Dedifferentiated amniotic fluid mesenchymal stem cell (primary cell): ENCODE results near the gene BRME1.
A peak's percentile ranks its signal among the peaks of the same experiment; 100 is the strongest.

Experiments
- DNase-seq: peaks from one replicate; pipeline ENCODE4 v3.0.0-alpha.2; 2016; ENCODE audit errors: extremely low spot score

BRME1 gene

DNA sequence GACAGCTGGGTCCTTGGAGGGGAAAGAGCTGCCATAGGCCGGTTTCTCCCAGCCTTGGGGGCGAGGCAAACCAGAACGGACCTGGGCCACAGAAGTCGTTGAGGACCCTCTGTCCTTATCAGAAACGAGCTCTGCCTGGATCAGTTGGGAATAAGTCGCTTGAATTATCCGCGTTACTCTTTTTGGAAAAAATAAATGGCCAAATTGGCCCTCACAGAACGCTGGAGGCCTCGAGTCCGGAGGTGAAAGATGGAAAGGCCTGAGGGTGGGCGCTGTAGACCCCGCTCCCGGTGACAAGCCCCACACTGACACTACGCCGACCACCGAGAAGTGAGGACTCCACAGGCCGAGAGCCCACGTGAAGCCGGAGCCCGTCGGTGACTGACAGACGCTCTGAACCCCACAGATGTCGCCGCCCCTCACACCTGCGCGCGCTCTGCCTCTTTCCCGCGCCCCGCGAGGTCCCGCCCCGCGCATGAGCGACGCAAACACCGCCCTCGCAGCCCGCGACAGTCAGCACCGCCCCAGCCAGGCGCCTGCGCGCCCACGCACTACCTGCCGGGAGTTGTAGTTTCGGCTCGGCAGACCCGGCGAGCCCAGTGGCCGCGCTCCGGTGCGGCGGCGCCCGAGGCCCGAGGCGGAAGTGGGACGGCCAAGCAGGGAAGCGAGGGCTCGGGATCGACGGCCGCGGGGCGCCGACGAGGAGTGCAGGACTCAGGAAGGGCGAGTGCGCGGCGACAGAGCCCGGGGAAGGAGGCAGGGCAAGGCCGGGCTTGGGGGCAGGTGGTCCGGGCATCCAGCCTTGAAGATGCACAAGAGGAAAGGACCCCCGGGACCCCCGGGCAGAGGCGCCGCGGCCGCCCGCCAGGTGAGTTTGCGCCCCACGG, at the start of gene BRME1, which contains the start of gene CC2D1A:
Gene BRME1 (minus strand): TSS at position 484 of the 887 bp plus-strand sequence. CDS start 1,225 bp downstream, outside the sequence.
Gene CC2D1A (plus strand): TSS at position 568 of the 887 bp plus-strand sequence. CDS start 241 bp downstream, at position 809.
- peak; percentile 77 for DNase-seq

DNA sequence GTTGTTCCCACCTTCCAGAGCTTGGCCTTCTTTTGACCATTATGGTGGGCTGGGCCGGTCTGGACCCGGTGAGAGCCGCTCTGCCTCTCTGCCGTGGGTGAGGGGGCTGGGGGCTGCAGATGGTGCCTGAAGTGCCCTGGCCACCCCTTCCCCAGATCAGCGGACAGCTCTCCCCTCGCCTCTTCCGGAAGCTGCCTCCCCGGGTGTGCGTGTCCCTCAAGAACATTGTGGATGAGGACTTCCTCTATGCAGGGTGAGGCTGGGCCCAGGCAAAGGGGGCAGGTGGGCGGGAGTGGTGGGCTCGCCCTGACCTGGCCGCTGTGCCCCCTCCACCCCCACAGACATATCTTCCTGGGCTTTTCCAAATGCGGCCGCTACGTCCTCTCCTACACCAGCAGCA, 48.3 kb upstream of the BRME1 start:
- DNase-seq, result no peak

DNA sequence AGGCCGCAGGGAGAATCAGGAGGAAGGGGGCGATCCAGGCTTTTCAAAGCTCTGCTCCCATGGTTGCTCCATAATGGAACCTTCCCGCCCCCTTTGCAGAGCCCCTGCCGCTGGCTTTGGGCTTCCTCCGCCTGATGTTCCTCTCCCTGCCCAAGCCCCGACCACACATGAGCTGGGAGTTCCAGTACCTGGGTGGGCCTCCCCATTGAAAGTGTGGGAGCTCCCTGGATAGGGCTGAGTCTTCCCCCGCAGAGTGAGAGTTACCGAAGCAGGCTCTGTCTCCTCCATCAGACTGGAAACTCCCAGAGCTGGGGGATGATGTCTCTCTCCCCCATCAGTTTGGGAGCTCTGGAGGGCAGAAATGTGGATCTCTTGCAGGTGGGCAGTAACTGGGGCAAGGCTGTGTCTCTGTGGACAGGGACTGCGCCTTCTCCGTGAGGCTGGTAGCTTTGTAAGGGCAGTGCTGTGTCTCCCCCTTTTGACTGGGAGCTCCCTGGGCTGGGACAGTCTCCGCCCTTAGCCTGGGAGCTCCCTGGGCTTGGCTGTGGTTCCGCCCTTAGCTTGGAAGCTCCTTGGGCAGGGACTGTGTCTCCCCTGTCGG, 47.1 kb upstream of the BRME1 start:
- DNase-seq, result peak; percentile 36

DNA sequence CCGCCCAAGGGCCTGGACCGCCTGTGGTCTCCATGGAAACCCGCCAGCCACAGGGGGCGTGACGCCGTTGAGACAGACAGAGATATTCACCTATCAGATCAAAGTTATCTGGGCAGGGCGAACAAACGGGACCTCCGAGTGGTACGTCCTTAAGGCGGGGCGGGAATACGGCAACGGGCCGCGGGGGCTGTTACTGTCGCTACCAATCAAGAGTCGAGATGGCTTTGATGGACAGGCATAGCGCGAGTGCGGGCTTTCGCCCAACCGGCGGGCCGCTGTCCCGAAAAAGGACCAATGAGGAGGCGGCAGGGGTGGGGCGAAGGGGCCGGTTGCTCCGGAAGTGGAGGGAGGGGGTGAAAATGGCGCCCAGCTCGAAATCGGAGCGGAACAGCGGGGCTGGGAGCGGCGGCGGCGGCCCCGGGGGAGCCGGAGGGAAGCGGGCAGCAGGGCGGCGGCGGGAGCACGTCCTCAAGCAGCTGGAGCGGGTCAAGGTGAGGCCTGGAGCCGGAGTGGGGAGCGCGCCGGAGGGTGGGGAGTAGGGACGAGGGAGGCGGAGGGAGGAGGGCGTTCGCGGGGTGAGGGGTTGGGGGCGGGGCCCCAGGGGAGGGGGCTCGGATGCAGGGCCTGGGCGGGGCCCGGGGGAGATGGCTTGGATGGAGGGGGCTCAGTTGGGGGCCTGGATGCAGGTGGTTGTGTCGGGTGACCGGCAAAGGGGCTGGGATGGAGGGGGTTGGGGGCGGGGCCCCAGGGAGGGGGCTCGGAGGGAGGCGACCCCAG, 46.4 kb upstream of the BRME1 start, which contains the start of gene DCAF15:
Gene DCAF15 (plus strand): TSS at position 356 of the 777 bp plus-strand sequence. CDS start 4 bp downstream, at position 360.
- DNase-seq, result peak; percentile 100

DNA sequence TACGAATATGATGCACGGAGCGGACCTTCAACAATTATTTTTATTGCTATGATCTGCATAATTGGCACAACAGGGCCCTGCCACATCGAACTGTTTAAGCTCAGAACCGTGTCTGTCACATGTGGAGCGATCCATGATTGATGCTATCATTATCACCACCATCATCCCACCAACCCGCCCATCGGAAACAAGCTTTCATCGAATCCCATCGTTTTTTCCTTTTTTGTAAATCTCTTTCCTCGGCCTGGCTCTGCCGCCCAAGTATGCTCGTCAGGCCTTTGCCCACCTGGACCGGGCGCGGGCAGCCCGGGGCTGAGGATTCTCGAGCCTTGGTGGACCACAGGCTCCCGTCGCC, 45.9 kb upstream of the BRME1 start:
- no peak for DNase-seq

DNA sequence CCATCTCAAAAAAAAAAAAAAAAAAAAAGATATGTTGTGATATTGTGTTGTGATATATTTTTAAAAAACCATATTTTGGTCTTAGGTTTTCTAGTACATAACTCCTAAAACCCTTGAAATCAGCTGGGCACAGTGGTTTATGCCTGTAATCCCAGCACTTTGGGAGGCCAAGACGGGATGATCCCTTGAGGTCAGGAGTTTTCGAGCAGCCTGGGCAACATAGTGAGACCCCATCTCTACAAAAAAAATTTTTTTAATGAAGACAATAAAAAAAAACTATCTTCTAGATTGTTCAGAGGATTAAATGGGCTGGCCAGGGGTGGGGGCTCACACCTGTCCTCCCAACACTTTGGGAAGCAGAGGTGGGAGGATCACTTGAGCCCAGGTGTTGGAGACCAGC, 45.1 kb upstream of the BRME1 start:
- no peak for DNase-seq

DNA sequence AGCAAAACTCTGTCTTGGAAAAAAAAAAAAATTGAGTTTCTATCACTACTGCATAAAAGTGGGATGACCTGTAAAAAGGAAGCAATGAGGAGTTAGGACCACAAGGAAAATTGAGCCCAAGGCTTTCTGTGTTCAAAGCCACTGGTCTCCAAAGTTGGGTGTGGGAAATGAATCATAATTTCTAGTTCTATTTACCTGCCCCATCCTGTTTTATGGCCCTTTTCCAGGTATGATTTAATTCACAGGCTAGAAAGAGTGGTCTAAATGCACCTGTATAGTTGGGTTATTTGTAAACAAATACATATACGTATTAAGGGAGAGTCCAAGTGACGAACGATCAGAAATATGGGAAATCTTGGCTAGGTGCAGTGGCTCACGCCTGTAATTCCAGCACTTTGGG, 40.5 kb upstream of the BRME1 start:
- no peak for DNase-seq

DNA sequence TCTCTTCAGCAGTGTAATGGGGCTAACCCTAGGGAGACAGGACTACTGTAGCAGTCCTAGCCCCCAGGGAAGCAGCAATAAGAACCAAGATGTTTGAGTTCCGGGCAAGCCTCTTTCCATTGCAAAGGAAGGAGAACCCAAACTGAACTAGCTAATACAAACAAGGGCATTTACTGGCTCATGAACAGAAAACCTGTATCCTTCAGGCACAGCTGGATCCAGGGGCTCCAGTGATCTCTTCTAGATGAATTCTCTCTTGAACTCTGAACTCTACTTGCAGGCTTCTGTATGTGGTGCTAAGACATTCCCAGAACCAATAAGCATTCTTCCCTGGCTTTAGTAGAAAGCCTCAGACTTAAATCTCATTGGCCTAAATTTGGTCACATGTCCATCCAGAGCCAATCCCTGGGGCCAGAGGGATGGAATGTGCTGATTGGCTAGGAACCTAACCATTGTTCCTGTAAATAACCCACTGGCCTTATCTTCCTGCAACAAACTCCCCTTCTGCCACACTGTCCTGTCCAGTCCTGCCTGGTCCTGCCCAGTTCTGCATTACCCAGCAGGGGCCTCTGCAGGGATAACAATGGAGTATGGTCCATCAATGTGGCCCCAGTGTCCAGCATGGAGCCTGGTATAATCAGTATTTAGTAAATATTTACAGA, 36.2 kb upstream of the BRME1 start:
- DNase-seq, result no peak

DNA sequence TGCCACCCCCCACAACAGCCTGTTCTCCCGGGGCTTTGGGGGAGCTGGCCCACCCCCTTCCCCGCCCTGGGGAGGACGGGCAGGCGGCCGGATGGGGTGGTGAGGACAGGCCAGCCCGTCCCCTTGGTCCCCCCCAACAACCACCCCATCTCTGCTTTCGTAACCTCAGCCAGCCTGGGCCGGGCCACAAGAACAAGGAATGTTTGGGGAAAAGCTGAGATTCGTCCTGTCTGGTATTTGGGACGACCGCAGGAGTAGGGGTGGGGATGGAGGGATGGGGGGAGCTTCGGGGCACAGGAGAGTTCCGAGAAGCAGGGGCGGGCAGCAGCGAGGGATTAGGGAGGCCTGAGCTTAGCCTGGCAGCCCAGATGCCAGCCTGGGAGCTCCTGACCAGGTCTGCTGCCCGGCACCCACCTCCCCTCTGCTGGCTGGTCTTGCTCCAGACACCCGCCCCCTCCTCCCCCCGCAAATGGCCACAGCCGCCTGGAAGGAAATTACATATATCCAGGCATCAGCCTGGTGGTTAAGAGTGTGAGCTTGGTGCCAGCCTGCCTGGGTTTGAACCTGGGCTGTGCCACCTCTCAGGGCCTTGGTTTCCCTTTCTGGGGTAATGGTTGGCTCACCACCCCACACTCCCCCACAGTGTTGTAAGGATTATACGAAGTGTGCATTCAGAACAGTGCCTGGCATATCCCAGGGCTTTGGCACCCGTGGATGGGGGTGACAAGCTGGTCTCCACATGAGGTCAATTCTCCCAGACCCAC, 32.6 kb upstream of the BRME1 start, which contains the start of gene PODNL1:
Gene PODNL1 (minus strand): TSS at position 117 of the 764 bp plus-strand sequence. CDS start 236 bp downstream, outside the sequence.
- peak; percentile 56 for DNase-seq

DNA sequence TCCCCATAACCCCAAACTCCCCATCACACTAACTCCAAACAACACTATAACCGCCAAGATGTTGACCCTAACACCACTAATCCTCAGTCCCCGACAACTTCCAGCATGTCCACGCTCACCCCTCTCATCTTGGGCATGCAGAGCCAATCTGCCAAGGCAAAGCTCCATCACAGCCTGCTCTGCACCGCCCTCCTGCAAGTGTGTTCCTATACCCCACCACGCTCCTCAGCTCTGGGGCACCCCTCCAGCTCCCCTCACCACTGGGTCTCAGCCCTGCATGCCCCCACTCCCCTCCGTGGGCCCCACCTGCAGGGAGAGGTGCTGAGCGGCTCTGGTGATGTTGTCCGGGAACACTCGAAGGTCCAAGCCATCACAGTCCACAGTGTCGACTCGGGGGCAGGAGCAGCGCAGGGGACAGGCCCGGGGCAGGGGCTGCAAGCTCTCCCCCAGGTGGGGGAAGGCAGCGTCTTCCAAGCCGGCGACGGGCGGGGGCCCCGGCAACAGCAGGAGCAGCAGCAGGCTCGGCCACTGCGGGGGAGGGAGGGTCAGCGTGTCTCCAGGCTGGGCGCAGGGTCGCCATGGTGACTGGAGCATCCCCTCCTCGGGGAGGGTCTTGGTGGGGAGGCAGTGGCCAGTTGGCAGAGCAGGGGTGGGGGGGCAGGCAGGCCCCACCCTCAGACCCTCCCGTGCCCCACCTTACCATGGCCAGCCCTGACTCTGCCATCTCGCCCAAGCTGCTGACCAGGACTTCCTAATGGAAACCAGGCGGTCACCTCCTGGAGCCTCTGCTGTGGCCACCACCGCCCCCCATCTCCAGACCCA, 31.8 kb upstream of the BRME1 start:
- no peak for DNase-seq

DNA sequence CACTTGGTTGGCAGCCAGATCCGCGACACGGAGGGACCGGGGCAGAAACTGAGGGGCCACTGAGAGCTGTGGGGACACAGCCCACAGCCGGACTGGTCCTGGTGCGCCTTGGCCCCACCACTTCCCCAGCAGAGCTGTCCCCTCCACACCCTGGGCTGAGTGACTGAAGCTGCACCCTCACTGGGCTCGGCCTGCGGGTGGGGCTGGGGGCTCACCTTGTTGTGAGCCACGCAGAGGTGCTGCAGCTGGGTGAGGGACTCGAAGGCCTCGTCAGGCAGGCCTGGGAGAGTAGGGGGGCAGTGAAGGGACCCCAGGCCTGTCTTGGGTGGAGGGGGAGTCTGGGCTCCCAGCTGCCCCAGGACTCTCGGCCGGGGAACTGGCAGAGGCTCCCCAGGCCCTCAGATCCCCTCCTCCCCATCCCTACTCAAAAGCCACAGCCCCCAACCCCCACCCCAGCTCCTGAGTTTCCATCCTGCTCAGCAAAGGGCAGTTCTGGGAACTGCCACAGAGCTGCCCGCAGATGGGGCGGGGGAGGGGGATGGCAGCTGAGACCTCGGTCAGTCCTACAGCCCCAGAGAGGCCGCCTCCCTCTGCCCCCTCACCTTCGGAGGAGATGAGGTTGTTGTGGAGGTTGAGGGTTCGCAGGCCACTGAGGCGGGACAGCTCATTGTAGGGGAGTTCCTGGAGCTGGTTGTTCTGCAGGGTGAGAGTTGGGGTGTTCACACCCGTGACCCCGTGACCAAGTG, 30.0 kb upstream of the BRME1 start:
- no peak for DNase-seq

DNA sequence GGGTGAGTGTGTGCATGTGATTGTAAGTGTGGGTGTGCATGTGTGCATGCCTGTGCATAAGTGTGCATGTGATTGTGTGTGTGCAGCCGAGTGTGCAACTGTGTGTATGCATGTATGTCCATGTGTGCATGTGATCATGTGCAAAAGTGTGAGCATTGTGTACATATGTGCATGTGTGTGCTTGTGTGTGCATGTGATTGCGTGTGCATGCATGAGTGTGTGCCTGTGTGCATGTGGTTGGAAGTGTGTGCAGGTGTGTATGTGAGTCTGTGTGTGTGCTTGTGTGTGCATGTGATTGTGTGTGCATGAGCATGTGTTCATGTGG, 28.8 kb upstream of the BRME1 start:
- DNase-seq, result no peak

DNA sequence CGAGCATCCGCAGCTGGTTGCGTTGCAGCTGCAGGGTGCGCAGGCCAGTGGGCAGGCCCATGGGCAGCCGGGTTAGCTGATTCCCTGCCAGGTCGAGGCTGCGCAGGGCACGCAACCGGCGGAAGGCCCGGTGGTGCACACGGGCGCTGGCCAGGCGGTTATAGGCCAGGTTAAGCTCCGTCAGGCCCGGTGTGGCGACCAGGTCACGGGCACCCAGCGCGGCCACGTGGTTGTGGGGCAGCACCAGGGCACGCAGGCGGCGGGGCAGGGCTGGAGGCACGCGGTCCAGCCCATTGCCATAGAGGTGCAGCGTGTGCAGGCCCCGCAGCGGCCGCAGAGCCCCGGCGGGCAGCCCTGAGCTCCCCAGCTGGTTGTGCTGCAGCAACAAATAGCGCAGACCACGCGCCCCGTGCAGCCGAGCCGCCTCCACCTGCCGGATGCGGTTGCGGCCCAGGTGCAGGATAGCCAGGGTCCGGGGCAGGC, 27.0 kb upstream of the BRME1 start:
- no peak for DNase-seq

DNA sequence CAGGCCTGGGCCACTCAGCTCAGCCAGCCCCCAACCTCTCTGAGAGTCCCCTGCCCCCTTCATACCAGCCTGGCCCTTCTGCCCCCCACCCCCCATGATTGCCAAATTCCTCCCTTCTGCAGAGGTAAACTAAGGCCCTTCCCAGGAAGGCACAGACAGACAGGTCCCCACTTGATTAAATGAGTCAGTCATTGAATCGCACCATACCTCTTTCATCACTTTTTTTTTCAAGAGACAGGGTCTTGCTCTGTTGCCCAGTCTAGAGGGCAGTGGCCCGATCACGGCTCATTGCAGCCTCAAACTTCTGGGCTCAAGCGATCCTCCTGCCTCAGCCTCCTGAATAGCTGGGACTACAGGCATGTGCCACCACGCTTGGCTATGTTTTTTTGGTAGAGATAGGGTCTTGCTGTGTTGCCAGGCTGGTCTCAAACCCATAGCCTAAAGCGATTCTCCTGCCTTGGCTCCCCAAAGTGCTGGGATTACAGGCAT, 26.3 kb upstream of the BRME1 start:
- no peak for DNase-seq

DNA sequence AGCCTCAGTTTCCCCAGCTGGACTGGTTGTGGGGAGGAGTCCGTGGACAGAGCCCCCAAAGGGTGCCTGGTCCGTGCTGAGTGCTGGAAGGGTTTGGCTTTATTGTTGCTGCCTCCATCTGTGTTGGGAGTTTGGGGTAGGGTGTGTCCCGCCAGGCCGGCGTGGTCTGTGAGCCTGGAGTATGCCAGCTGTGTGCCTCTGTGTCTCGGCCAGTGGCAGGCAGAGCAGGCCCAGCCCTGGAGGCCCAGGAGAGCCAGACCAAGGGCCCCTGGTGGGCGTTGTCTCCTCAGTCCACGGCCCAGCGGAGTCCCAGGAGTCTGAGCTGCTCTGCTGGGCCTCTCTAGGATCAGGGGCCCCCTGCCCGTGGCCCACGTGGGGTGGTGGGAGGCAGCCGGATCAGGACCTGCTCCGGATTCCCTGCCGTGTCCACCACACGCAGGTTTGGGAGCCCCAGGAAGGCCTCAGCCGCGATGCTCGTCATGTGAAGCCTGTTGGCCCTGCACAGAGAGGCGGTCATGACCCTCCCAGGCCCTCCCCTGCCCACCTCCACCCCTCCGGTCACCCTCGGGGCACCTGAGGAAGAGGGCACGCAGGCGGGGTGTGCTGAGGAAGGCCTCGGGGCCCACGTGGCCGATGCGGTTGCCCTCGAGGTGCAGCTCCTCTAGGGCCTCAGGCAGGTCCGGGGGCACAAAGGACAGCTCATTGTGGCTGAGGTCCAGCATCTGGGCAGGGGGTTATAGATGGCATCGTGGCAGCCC, 25.7 kb upstream of the BRME1 start:
- no peak for DNase-seq

DNA sequence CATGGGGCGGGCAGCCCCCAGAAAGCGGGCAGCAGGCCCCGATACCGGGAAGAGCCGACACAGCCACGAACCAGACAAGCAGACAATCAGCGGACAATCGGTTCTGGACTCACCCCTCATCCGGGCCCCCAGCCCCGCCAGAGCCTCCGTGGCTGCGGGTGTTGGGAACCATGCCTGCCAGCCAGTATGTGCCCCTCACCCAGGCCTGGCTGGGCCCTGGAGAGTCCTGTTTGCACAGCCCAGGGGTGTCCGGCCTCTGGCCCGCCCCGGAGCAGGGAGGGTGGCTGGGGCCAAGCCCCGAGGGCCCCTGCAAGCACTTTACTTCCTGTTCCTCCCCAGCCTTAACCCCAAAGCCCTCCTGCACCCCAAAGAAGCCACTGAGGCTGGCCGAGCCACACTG, 24.5 kb upstream of the BRME1 start:
- no peak for DNase-seq

DNA sequence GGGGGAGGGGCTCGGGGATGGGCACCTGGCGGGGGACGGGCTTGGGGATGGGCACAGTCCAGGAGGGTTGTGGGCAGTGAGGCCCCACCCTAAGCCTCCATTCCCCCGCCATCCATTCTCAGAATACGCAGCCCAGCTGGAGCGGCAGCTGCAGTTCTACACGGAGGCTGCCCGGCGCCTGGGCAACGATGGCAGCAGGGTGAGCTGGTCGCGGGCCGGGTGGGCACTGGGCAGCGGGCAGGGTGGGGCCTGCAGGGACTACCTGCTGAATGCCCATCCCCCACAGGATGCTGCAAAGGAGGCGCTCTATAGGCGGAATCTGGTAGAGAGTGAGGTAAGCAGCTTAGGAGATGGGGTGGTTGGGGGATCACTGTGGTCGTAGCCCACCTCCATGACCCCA, 24.0 kb upstream of the BRME1 start:
- no peak for DNase-seq

DNA sequence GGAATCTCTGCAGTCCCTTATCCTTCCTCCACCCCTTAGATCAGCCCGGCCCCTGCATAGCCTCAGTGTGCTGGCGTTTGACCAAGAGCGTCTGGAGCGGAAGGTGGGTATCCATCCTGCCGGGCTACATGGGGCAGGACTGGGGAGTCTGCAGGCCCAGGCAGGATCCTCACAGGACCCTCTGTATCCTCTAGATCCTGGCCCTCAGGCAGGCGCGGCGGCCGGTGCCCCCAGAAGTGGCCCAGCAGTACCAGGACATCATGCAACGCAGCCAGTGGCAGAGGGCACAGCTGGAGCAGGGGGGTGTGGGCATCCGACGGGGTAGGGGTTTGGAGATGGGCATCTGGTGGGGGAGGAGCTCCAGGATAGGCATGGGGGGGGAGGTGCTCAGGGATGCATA, 23.4 kb upstream of the BRME1 start:
- DNase-seq, result no peak
